Measurements from ENCODE around the gene MYO18A.

- TF ChIP-seq EZH2phosphoT487 (IDR thresholded peaks at IDR 0.05; ENCODE audit: low read length): no peak
- TF ChIP-seq, protein P1, sequence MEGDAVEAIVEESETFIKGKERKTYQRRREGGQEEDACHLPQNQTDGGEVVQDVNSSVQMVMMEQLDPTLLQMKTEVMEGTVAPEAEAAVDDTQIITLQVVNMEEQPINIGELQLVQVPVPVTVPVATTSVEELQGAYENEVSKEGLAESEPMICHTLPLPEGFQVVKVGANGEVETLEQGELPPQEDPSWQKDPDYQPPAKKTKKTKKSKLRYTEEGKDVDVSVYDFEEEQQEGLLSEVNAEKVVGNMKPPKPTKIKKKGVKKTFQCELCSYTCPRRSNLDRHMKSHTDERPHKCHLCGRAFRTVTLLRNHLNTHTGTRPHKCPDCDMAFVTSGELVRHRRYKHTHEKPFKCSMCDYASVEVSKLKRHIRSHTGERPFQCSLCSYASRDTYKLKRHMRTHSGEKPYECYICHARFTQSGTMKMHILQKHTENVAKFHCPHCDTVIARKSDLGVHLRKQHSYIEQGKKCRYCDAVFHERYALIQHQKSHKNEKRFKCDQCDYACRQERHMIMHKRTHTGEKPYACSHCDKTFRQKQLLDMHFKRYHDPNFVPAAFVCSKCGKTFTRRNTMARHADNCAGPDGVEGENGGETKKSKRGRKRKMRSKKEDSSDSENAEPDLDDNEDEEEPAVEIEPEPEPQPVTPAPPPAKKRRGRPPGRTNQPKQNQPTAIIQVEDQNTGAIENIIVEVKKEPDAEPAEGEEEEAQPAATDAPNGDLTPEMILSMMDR (IDR thresholded peaks at IDR 0.05; ENCODE audit: low read length): no peak
Measured at GRCh38 chr17:29121442-29121841, 58.8 kb downstream of the MYO18A start.
